Measurements from ENCODE around the gene TPPP3.

GRCh38 chr16:67435758-67436164 lies 42.5 kb upstream of the TPPP3 start:
- TF ChIP-seq EZH2 (IDR thresholded peaks at IDR 0.05; ENCODE audit: borderline replicate concordance, low read depth, low read length, severe bottlenecking) (no peak), POLR2A (IDR thresholded peaks at IDR 0.05; ENCODE audit: low read depth, low read length) (no peak)

All from endothelial cell of umbilical vein (primary cell).